H1 (cell line): ENCODE measurements around the gene DCTD. TPM values are rescaled to one million over a fixed set of nuclear protein-coding genes. Genes with fewer than 3 reads are reported as not detected.

Source experiments
- CTCF ChIA-PET: fragments of 300-600 bp; sonication (Branson Sonifier 250); formaldehyde crosslinking; loops from one replicate; lab custom pipeline; 2021; ENCODE audit not compliant: partially characterized antibody; lab: Charles Lee
- POLR2A ChIA-PET: fragments of 300-600 bp; sonication (Branson Sonifier 250); formaldehyde crosslinking; loops from one replicate; lab custom pipeline; 2021; ENCODE audit warnings: inconsistent platforms; ENCODE audit not compliant: partially characterized antibody; lab: Charles Lee
- DNase-seq, 2 experiments: peaks; one replicate each; pipeline versions ENCODE4 v3.0.0 to v3.0.0-alpha.2; 2010 to 2022; ENCODE audit warnings: low spot score in 2 of 2, low read depth in 1 of 2, mixed read lengths in 1 of 2
- FAIRE-seq: peaks from 2 replicates; lab custom pipeline; 2011; peaks lifted over from hg19 to GRCh38; lab: Jason Lieb, UNC
- H2AFZ ChIP-seq: 2 replicates; pipeline ENCODE4 v1.8.1; 2012; ENCODE audit warnings: low read length, inconsistent platforms
- H2AK5ac ChIP-seq: 2 replicates; pipeline ENCODE4 v1.6.1; 2013; ENCODE audit warnings: low read depth, low read length
- H2BK120ac ChIP-seq: replicated peaks from 2 replicates; pipeline ENCODE3; 2013; ENCODE audit warnings: low read depth, low read length, inconsistent platforms
- H2BK12ac ChIP-seq: 2 replicates; pipeline ENCODE4 v1.6.1; 2013; ENCODE audit warnings: low read depth, low read length
- H2BK15ac ChIP-seq: 2 replicates; pipeline ENCODE4 v1.6.1; 2013; ENCODE audit warnings: low read length
- H2BK20ac ChIP-seq: 2 replicates; pipeline ENCODE4 v1.6.1; 2013; ENCODE audit warnings: low read length
- H2BK5ac ChIP-seq: 2 replicates; pipeline ENCODE4 v1.6.1; 2013; ENCODE audit warnings: low read depth, low read length
- H3K14ac ChIP-seq: 2 replicates; pipeline ENCODE4 v1.6.1; 2013; ENCODE audit warnings: inconsistent platforms; ENCODE audit not compliant: insufficient read length
- H3K18ac ChIP-seq: 2 replicates; pipeline ENCODE4 v1.6.1; 2013; ENCODE audit warnings: low read length; ENCODE audit errors: extremely low read depth
- H3K23ac ChIP-seq: 2 replicates; pipeline ENCODE4 v1.6.1; 2013; ENCODE audit warnings: inconsistent platforms; ENCODE audit not compliant: insufficient read length
- H3K23me2 ChIP-seq: 2 replicates; pipeline ENCODE4 v1.6.1; 2013; ENCODE audit warnings: low read depth, low read length
- H3K27ac ChIP-seq: 2 replicates; pipeline ENCODE4 v1.6.1; 2011; ENCODE audit warnings: low read depth, low read length, inconsistent platforms
- H3K27me3 ChIP-seq, 4 experiments: replicated peaks in 1 of 4; 1 replicate in 1 of 4; 2 replicates in 3 of 4; pipeline versions ENCODE4 v1.6.1 to v1.8.1; 2011 to 2013; ENCODE audit warnings: low read length in 3 of 4, mild to moderate bottlenecking in 3 of 4, inconsistent platforms in 2 of 4, mixed read lengths in 2 of 4, moderate library complexity in 1 of 4; ENCODE audit not compliant: control insufficient read depth in 3 of 4, insufficient read depth in 3 of 4; ENCODE audit errors: extremely low read depth in 1 of 4
- H3K36me3 ChIP-seq, 4 experiments: 2 replicates each; pipeline versions ENCODE4 v1.6.1 to v1.8.1; 2011 to 2013; ENCODE audit warnings: mild to moderate bottlenecking in 4 of 4, low read length in 3 of 4, moderate library complexity in 2 of 4, control low read depth in 1 of 4, inconsistent platforms in 1 of 4; ENCODE audit not compliant: insufficient read depth in 4 of 4, control insufficient read depth in 2 of 4
- H3K4ac ChIP-seq: replicated peaks from 2 replicates; pipeline ENCODE3; 2013; ENCODE audit warnings: low read length, low read depth, mixed read lengths, inconsistent platforms; ENCODE audit not compliant: insufficient read length
- H3K4me1 ChIP-seq, 4 experiments: replicated peaks in 1 of 4; 1 replicate in 1 of 4; 2 replicates in 3 of 4; pipeline versions ENCODE4 v1.6.1 to v1.8.1; 2011 to 2013; ENCODE audit warnings: low read length in 3 of 4, inconsistent platforms in 2 of 4, mixed read lengths in 1 of 4; ENCODE audit not compliant: insufficient read depth in 4 of 4, control insufficient read depth in 3 of 4
- H3K4me2 ChIP-seq, 2 experiments: 2 replicates each; pipeline versions ENCODE4 v1.6.1 to v1.8.1; 2011 to 2013; ENCODE audit warnings: low read depth in 2 of 2, low read length in 2 of 2, control low read depth in 1 of 2, inconsistent platforms in 1 of 2, mild to moderate bottlenecking in 1 of 2; ENCODE audit not compliant: insufficient read depth in 1 of 2
- H3K4me3 ChIP-seq, 4 experiments: fragments of 200-600, 300-600 bp in 1 of 4; sonication (generic), shearing (Covaris generic), sonication (Bioruptor Twin) in 1 of 4; 2 replicates each; pipeline versions ENCODE4 v1.5.1 to v1.8.1; 2011 to 2016; ENCODE audit warnings: low read length in 4 of 4, low read depth in 3 of 4, control low read depth in 2 of 4, inconsistent platforms in 2 of 4, mild to moderate bottlenecking in 2 of 4, mixed read lengths in 1 of 4, moderate library complexity in 1 of 4; ENCODE audit not compliant: insufficient read depth in 2 of 4; ENCODE audit errors: extremely low read depth in 1 of 4
- H3K56ac ChIP-seq: replicated peaks from 2 replicates; pipeline ENCODE3; 2013; ENCODE audit warnings: low read depth, mild to moderate bottlenecking, mixed read lengths, low read length, inconsistent platforms; ENCODE audit not compliant: insufficient read length
- H3K79me1 ChIP-seq: 2 replicates; pipeline ENCODE4 v1.6.1; 2013; ENCODE audit warnings: low read depth, low read length, control low read depth
- H3K79me2 ChIP-seq, 2 experiments: 2 replicates each; pipeline versions ENCODE4 v1.6.1 to v1.8.1; 2012 to 2013; ENCODE audit warnings: low read length in 2 of 2, mild to moderate bottlenecking in 2 of 2, inconsistent platforms in 1 of 2; ENCODE audit not compliant: insufficient read depth in 2 of 2, control insufficient read depth in 1 of 2
- H3K9ac ChIP-seq, 4 experiments: replicated peaks in 1 of 4; 1 replicate in 1 of 4; 2 replicates in 3 of 4; pipeline versions ENCODE4 v1.6.1 to v1.8.1; 2011 to 2013; ENCODE audit warnings: low read depth in 3 of 4, low read length in 3 of 4, control low read depth in 2 of 4, mild to moderate bottlenecking in 2 of 4, moderate library complexity in 2 of 4, inconsistent platforms in 1 of 4; ENCODE audit errors: extremely low read depth in 1 of 4
- H3K9me3 ChIP-seq, 2 experiments: 2 replicates each; pipeline versions ENCODE4 v1.6.1 to v1.8.1; 2012 to 2013; ENCODE audit warnings: mild to moderate bottlenecking in 2 of 2, moderate library complexity in 2 of 2, control low read depth in 1 of 2, inconsistent platforms in 1 of 2, low read depth in 1 of 2, low read length in 1 of 2, mixed read lengths in 1 of 2; ENCODE audit not compliant: insufficient read depth in 2 of 2
- H4K20me1 ChIP-seq, 2 experiments: replicated peaks in 1 of 2; 2 replicates each; pipeline versions ENCODE3 to v1.8.1; 2011 to 2013; ENCODE audit warnings: inconsistent platforms in 2 of 2, low read length in 2 of 2, mild to moderate bottlenecking in 1 of 2; ENCODE audit not compliant: insufficient read depth in 2 of 2, control insufficient read depth in 1 of 2
- H4K5ac ChIP-seq: 2 replicates; pipeline ENCODE4 v1.6.1; 2013; ENCODE audit warnings: low read length, low read depth, mixed read lengths, inconsistent platforms; ENCODE audit not compliant: insufficient read length
- H4K8ac ChIP-seq: 2 replicates; pipeline ENCODE4 v1.8.0; 2013; ENCODE audit warnings: mild to moderate bottlenecking, moderate library complexity, low read length, inconsistent platforms; ENCODE audit not compliant: insufficient read depth; ENCODE audit errors: extremely low read depth
- H4K91ac ChIP-seq: replicated peaks from 2 replicates; pipeline ENCODE3; 2013; ENCODE audit warnings: low read length, mixed read lengths, inconsistent platforms; ENCODE audit not compliant: insufficient read length
- CHD1 ChIP-seq: IDR thresholded peaks from 2 replicates; pipeline ENCODE4 v1.6.1; 2012; ENCODE audit warnings: low read depth, low read length, improper control_type of control experiment
- E2F6 ChIP-seq: IDR thresholded peaks from 2 replicates; pipeline ENCODE4 v1.6.1; 2012; ENCODE audit warnings: inconsistent platforms
- EZH2 ChIP-seq: fragments of 200-600 bp; sonication (generic); IDR thresholded peaks from 2 replicates; pipeline ENCODE4 v1.7.1; 2012; ENCODE audit warnings: low read depth, mild to moderate bottlenecking, moderate library complexity, low read length, inconsistent platforms; ENCODE audit not compliant: severe bottlenecking
- HDAC6 ChIP-seq: IDR thresholded peaks from one replicate; pipeline ENCODE4 v1.7.1; 2012; ENCODE audit warnings: low read depth, mild to moderate bottlenecking, inconsistent platforms, low read length, moderate library complexity
- KDM4A ChIP-seq: IDR thresholded peaks from one replicate; pipeline ENCODE4 v1.7.1; 2012; ENCODE audit warnings: low read depth, mild to moderate bottlenecking, moderate library complexity, low read length, inconsistent platforms; ENCODE audit not compliant: severe bottlenecking
- MAFK ChIP-seq: IDR thresholded peaks from 2 replicates; pipeline ENCODE4 v1.6.1; 2012; ENCODE audit warnings: low read depth, mild to moderate bottlenecking, improper control_type of control experiment, low read length
- NANOG ChIP-seq: IDR thresholded peaks from 2 replicates; pipeline ENCODE4 v1.6.1; 2011; ENCODE audit warnings: low read length, low read depth, mild to moderate bottlenecking, inconsistent platforms; ENCODE audit not compliant: insufficient read depth, poor library complexity, severe bottlenecking
- RBBP5 ChIP-seq: IDR thresholded peaks from 2 replicates; pipeline ENCODE4 v1.7.1; 2012; ENCODE audit warnings: low read depth, mild to moderate bottlenecking, inconsistent platforms, low read length, moderate library complexity, borderline replicate concordance
- RFX5 ChIP-seq: IDR thresholded peaks from 2 replicates; pipeline ENCODE4 v1.6.1; 2011; ENCODE audit warnings: low read depth, low read length, improper control_type of control experiment, borderline replicate concordance
- SIX5 ChIP-seq: IDR thresholded peaks from 2 replicates; pipeline ENCODE4 v1.6.1; 2011; ENCODE audit warnings: mild to moderate bottlenecking, low read depth, low read length
- TAF1 ChIP-seq: IDR thresholded peaks from 2 replicates; pipeline ENCODE4 v1.6.1; 2011; ENCODE audit warnings: mild to moderate bottlenecking, low read depth, low read length
- TAF7 ChIP-seq: optimal IDR thresholded peaks from 2 replicates; pipeline ENCODE3; 2011; ENCODE audit warnings: low read depth, mild to moderate bottlenecking, inconsistent platforms, low read length, moderate library complexity, borderline replicate concordance
- TCF12 ChIP-seq: IDR thresholded peaks from 2 replicates; pipeline ENCODE4 v1.6.1; 2011; ENCODE audit warnings: low read depth, mild to moderate bottlenecking, low read length
- WGBS, 2 experiments: shearing (Covaris generic) in 1 of 2; methylation state at CpG; one replicate each; pipeline versions ENCODE4 v1.1.6 to v1.1.7; 2013 to 2015; ENCODE audit warnings: low lambda C conversion rate in 2 of 2, mixed read lengths in 2 of 2, inconsistent platforms in 1 of 2, low coverage in 1 of 2, missing lambda C conversion rate in 1 of 2; ENCODE audit not compliant: insufficient replicate concordance in 2 of 2, insufficient coverage in 1 of 2, insufficient read length in 1 of 2; ENCODE audit errors: extremely low coverage in 1 of 2, missing lambda C conversion rate in 1 of 2; 5-methylcytosine and 5-hydroxymethylcytosine counted together
- polyA plus RNA-seq, 7 experiments: library from polyadenylated mRNA; depleted of rRNA in 3 of 7; stranded (reverse) in 5 of 7; unstranded in 2 of 7; fragments of >200 nt in 5 of 7; fragments of 200-250 nt in 2 of 7; gene quantifications; 1 replicate in 5 of 7; 2 replicates in 1 of 7; 4 replicates in 1 of 7; pipeline versions ENCODE4 v1.2.1 to v1.2.3, GENCODE V29; 2011 to 2013; ENCODE audit warnings: missing spikeins in 2 of 7, mixed read lengths in 2 of 7
- total RNA-seq: library from RNA; stranded (reverse); fragmentation: NEBNext Ultra II Directional; extraction: Animal tissue kit (Norgen Biotek cat#: 25700); gene quantifications from 2 replicates; pipeline ENCODE4 v1.2.1, GENCODE V29; 2021

The DCTD gene
- total and polyA plus RNA-seq, 2 of the 8 experiments (the other 6 are each of a cell fraction or from before 2014, with no cell fraction given), result 60.2 to 69.5 TPM

GRCh38 chr4:182842759-182843390, 74.3 kb downstream of the DCTD start:
- DNase-seq, result no peak
- ChIA-PET POLR2A (no interaction called here), CTCF (interaction anchor here (0.9 to 1.1 kb wide), 2 partner anchors 11 to 19 kb away, joined by 3 read pairs; no protein-coding TSS in a partner anchor)
- no peak for TF ChIP-seq RBBP5
- TF ChIP-seq RFX5, result no peak
- TF ChIP-seq E2F6, result no peak
- no peak for TF ChIP-seq MAFK
- TF ChIP-seq TAF7, result no peak
- no peak for TF ChIP-seq CHD1
- no peak for TF ChIP-seq TCF12
- TF ChIP-seq KDM4A, result no peak
- TF ChIP-seq EZH2, result no peak
- no peak for TF ChIP-seq NANOG
- no peak for TF ChIP-seq TAF1
- no peak for TF ChIP-seq SIX5
- TF ChIP-seq HDAC6, result no peak

More at GRCh38 chr4:182842759-182843390, 74.3 kb downstream of the DCTD start:
- Histone ChIP-seq H3K4me1 (peaks cover 0 to 3% (median 1%) of the 10 kb centered on the region in 4 experiments; a peak in 2 of 7 replicates), H4K91ac (no peak overlapping the region), H3K27ac (no peak overlapping the region), H2AK5ac (no peak overlapping the region), H2BK15ac (no peak overlapping the region), H3K14ac (no peak overlapping the region), H3K23ac (no peak overlapping the region), H4K8ac (no peak overlapping the region), H3K23me2 (no peaks in the 10 kb centered on the region), H3K79me2 (no peaks in the 10 kb centered on the region), H3K36me3 (no peaks in the 10 kb centered on the region), H4K20me1 (no peaks in the 10 kb centered on the region), H3K4me2 (no peak overlapping the region), H3K9ac (no peak overlapping the region), H3K4ac (no peak overlapping the region), H2BK5ac (no peak overlapping the region), H2BK120ac (no peak overlapping the region), H3K18ac (no peak overlapping the region), H3K9me3 (no peaks in the 10 kb centered on the region), H3K27me3 (no peaks in the 10 kb centered on the region), H2AFZ (peak overlapping the region; percentile 83; the same call in 1 of the 2 replicates), H4K5ac (no peak overlapping the region), H3K4me3 (no peak overlapping the region), H2BK20ac (no peak overlapping the region), H2BK12ac (no peak overlapping the region), H3K56ac (no peak overlapping the region), H3K79me1 (no peaks in the 10 kb centered on the region)
- 82% methylated on average over 17 of the region's 17 CpGs; no CpG with 5 or more reads in 1 of the 2 experiments for WGBS, 2 experiments
- no peak for FAIRE-seq
